ENCODE data around the gene FN1.
"Not testable (repeated sequence)": the region's sequence is repeated elsewhere in the genome, so short reads cannot be mapped to it uniquely, and the experiment has no call there.

Gene FN1

DNA sequence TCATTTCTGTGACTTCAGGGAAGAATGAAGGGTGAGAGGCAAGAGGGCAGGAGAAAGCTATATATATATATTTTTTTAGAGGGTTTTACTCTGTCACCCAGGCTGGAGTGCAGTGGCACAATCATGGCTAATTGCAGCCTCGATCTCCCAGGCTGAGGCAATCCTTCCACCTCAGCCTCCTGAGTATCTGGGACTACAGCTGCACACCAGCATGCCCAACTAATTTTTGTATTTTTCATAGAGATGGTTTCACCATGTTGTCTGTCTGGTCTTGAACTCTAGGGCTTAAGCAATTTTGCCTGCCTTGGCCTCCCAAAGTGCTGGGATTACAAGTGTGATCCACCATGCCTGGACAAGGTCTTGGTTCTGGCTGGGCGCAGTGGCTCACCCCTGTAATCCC, 120.6 kb downstream of the FN1 start:
- H3K27me3 ChIP-seq (ENCODE audit: control insufficient read depth in 1 of 2, insufficient read depth in 2 of 2, low read length in 2 of 2) = no peaks in the 10 kb centered on the region
- H3K27ac ChIP-seq (ENCODE audit: low read depth, low read length) = no peak overlapping the region
- H3K9me3 ChIP-seq (ENCODE audit: control insufficient read depth in 1 of 2, low read length in 2 of 2) = no peaks in the 10 kb centered on the region
- peaks cover 0 to 30% of the 10 kb centered on the region in 2 donors for H3K36me3 ChIP-seq (ENCODE audit: control insufficient read depth in 1 of 2, insufficient read depth in 2 of 2, low read length in 2 of 2)
- H3K9ac ChIP-seq (ENCODE audit: low read depth in 1 of 2, low read length in 2 of 2) = no peak overlapping the region
- no peak overlapping the region for H3K4me3 ChIP-seq (ENCODE audit: low read depth in 1 of 2, low read length in 2 of 2)
- peaks cover 11 to 14% of the 10 kb centered on the region in 2 donors for H3K4me1 ChIP-seq (ENCODE audit: control insufficient read depth in 1 of 2, insufficient read depth in 2 of 2, low read length in 2 of 2)

- Histone ChIP-seq H3K4me3 (ENCODE audit: low read depth in 1 of 2, low read length in 2 of 2) (no peak overlapping the region), H3K27me3 (ENCODE audit: control insufficient read depth in 1 of 2, insufficient read depth in 2 of 2, low read length in 2 of 2) (no peaks in the 10 kb centered on the region), H3K9me3 (ENCODE audit: control insufficient read depth in 1 of 2, low read length in 2 of 2) (no peaks in the 10 kb centered on the region), H3K36me3 (ENCODE audit: control insufficient read depth in 1 of 2, insufficient read depth in 2 of 2, low read length in 2 of 2) (peaks cover 0 to 26% of the 10 kb centered on the region in 2 donors), H3K27ac (ENCODE audit: low read depth, low read length) (no peak overlapping the region), H3K4me1 (ENCODE audit: control insufficient read depth in 1 of 2, insufficient read depth in 2 of 2, low read length in 2 of 2) (peaks cover 11 to 14% of the 10 kb centered on the region in 2 donors), H3K9ac (ENCODE audit: low read depth in 1 of 2, low read length in 2 of 2) (no peak overlapping the region)
Observed at GRCh38 chr2:215314896-215315295, 121.0 kb downstream of the FN1 start.

DNA sequence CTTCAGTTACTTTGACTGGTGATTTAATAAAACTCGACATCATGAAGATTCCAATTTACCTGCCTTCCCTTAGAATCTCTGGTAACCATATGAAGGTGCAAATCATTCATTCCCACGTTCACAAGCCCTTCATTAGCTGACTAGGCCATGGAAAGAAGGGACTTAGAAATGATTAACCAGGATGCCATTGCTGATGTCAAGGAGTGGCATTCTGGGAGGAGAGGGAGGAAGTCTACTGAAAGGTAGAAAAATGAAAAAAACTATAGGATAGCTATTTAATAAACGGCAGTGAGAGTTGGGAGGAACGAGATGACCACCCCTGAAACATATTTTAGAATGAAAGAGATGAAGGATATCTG, 122.6 kb downstream of the FN1 start:
- Histone ChIP-seq H3K4me1 (ENCODE audit: control insufficient read depth in 1 of 2, insufficient read depth in 2 of 2, low read length in 2 of 2) (peaks cover 11 to 14% of the 10 kb centered on the region in 2 donors), H3K9ac (ENCODE audit: low read depth in 1 of 2, low read length in 2 of 2) (no peak overlapping the region), H3K27me3 (ENCODE audit: control insufficient read depth in 1 of 2, insufficient read depth in 2 of 2, low read length in 2 of 2) (no peaks in the 10 kb centered on the region), H3K9me3 (ENCODE audit: control insufficient read depth in 1 of 2, low read length in 2 of 2) (no peaks in the 10 kb centered on the region), H3K36me3 (ENCODE audit: control insufficient read depth in 1 of 2, insufficient read depth in 2 of 2, low read length in 2 of 2) (peaks cover 0 to 16% of the 10 kb centered on the region in 2 donors), H3K27ac (ENCODE audit: low read depth, low read length) (no peak overlapping the region), H3K4me3 (ENCODE audit: low read depth in 1 of 2, low read length in 2 of 2) (peak overlapping the region; percentile 80 to 90)

GRCh38 chr2:215311625-215312396, 124.1 kb downstream of the FN1 start, which contains the start of gene ATIC:
Gene ATIC, plus strand, starts transcription at chr2:215312059. Its CDS starts 84 bp downstream, at chr2:215312143.
- peaks cover 0 to 16% of the 10 kb centered on the region in 2 donors for H3K36me3 ChIP-seq (ENCODE audit: control insufficient read depth in 1 of 2, insufficient read depth in 2 of 2, low read length in 2 of 2)
- no peaks in the 10 kb centered on the region for H3K9me3 ChIP-seq (ENCODE audit: control insufficient read depth in 1 of 2, low read length in 2 of 2)
- peak within 1 kb of the TSS; percentile 69 to 79 for H3K9ac ChIP-seq (ENCODE audit: low read depth in 1 of 2, low read length in 2 of 2)
- peak within 1 kb of the TSS; percentile 80 to 90 for H3K4me3 ChIP-seq (ENCODE audit: low read depth in 1 of 2, low read length in 2 of 2)
- no peaks in the 10 kb centered on the region for H3K27me3 ChIP-seq (ENCODE audit: control insufficient read depth in 1 of 2, insufficient read depth in 2 of 2, low read length in 2 of 2)
- H3K4me1 ChIP-seq (ENCODE audit: control insufficient read depth in 1 of 2, insufficient read depth in 2 of 2, low read length in 2 of 2) = peaks cover 11 to 14% of the 10 kb centered on the region in 2 donors
- H3K27ac ChIP-seq (ENCODE audit: low read depth, low read length) = peak within 1 kb of the TSS; percentile 30

GRCh38 chr2:215311259-215311624, 124.6 kb downstream of the FN1 start:
- not testable (repeated sequence) for H3K9me3 ChIP-seq (ENCODE audit: control insufficient read depth in 1 of 2, low read length in 2 of 2); H3K27me3 ChIP-seq (ENCODE audit: control insufficient read depth in 1 of 2, insufficient read depth in 2 of 2, low read length in 2 of 2); H3K27ac ChIP-seq (ENCODE audit: low read depth, low read length)
- Histone ChIP-seq H3K9ac (ENCODE audit: low read depth in 1 of 2, low read length in 2 of 2) (peak overlapping the region; percentile 69 to 79), H3K4me1 (ENCODE audit: control insufficient read depth in 1 of 2, insufficient read depth in 2 of 2, low read length in 2 of 2) (peaks cover 11 to 14% of the 10 kb centered on the region in 2 donors), H3K4me3 (ENCODE audit: low read depth in 1 of 2, low read length in 2 of 2) (peak overlapping the region; percentile 80 to 90), H3K36me3 (ENCODE audit: control insufficient read depth in 1 of 2, insufficient read depth in 2 of 2, low read length in 2 of 2) (peaks cover 0 to 14% of the 10 kb centered on the region in 2 donors)
